AG04450 (cell line): ENCODE results near the gene RAC2. TPM values are rescaled to one million over a fixed set of nuclear protein-coding genes. Genes with fewer than 3 reads are reported as not detected.

Experiments
- CTCF ChIA-PET: fragments of 300-600, 350-600 bp; formaldehyde crosslinking; extraction: SDS; loops from one replicate; lab custom pipeline; 2022; ENCODE audit warnings: antibody characterized with exemption, inconsistent platforms; lab: Charles Lee
- POLR2A ChIA-PET: fragments of 350-600 bp; formaldehyde crosslinking; extraction: SDS; loops from one replicate; lab custom pipeline; 2021; ENCODE audit warnings: antibody characterized with exemption, inconsistent platforms; lab: Yijun Ruan, JAX
- DNase-seq: peaks from one replicate; pipeline ENCODE4 v3.0.0-alpha.2; 2011; ENCODE audit warnings: low read depth, low spot score
- H3K27ac ChIP-seq: one replicate; pipeline ENCODE4 v1.5.1; 2012; ENCODE audit warnings: low read depth, low read length, control low read depth
- H3K27me3 ChIP-seq: one replicate; pipeline ENCODE4 v1.6.0; 2012; ENCODE audit warnings: low read length; ENCODE audit not compliant: control insufficient read depth, insufficient read depth
- H3K4me3 ChIP-seq: 2 replicates; pipeline ENCODE4 v1.5.1; 2011; ENCODE audit warnings: mild to moderate bottlenecking, low read depth, low read length, control low read depth
- H3K9me3 ChIP-seq: 2 replicates; pipeline ENCODE4 v1.5.1; 2012; ENCODE audit warnings: low read length; ENCODE audit not compliant: control insufficient read depth, insufficient read depth
- CTCF ChIP-seq: IDR thresholded peaks from 2 replicates; pipeline ENCODE4 v1.5.1; 2011; ENCODE audit warnings: low read depth, low read length, control low read depth, inconsistent platforms
- polyA plus RNA-seq: library from polyadenylated mRNA; depleted of rRNA; stranded (reverse); fragments of >200 nt; gene quantifications from 2 replicates; pipeline ENCODE4 v1.2.3, GENCODE V29; 2011

RAC2 gene
- polyA plus RNA-seq, 1 experiment, result 25.0 TPM

- POLR2A ChIA-PET, result no interaction called here
- Histone ChIP-seq H3K9me3 (peaks cover 5% of the 10 kb centered on the region), H3K4me3 (no peak overlapping the region), H3K27me3 (peaks cover 6% of the 10 kb centered on the region), H3K27ac (no peak overlapping the region)
- CTCF ChIA-PET, result interaction anchor here (1.1 to 2.1 kb wide), 3 partner anchors 26 to 60 kb away, joined by 3 to 6 read pairs (median 4); no protein-coding TSS in a partner anchor
- DNase-seq, result no peak
- no peak for TF ChIP-seq CTCF
These were observed 19.2 kb downstream of the RAC2 start for GRCh38 chr22:37224757-37225420.

- no peak for DNase-seq
- peaks cover 5% of the 10 kb centered on the region for H3K9me3 ChIP-seq
- ChIA-PET POLR2A (no interaction called here), CTCF (interaction anchor here (2.1 kb wide), 1 partner anchor 25 kb away, joined by 6 read pairs; no protein-coding TSS in a partner anchor)
- no peak overlapping the region for H3K27ac ChIP-seq
- H3K27me3 ChIP-seq, result peaks cover 12% of the 10 kb centered on the region
- TF ChIP-seq CTCF, result no peak
- no peak overlapping the region for H3K4me3 ChIP-seq
These were observed 20.0 kb downstream of the RAC2 start for GRCh38 chr22:37223965-37224551.

GRCh38 chr22:37222440-37222971 is 21.6 kb downstream of the RAC2 start:
- POLR2A ChIA-PET, result interaction anchor here (0.7 kb wide), 1 partner anchor 177 kb away, joined by 8 read pairs; no protein-coding TSS in a partner anchor
- Histone ChIP-seq H3K9me3 (peaks cover 5% of the 10 kb centered on the region), H3K27ac (no peak overlapping the region), H3K4me3 (no peak overlapping the region), H3K27me3 (peaks cover 22% of the 10 kb centered on the region)
- CTCF ChIA-PET, result no interaction called here
- TF ChIP-seq CTCF, result no peak
- DNase-seq, result no peak

GRCh38 chr22:37221424-37222333 is 22.4 kb downstream of the RAC2 start:
- Histone ChIP-seq H3K4me3 (no peak overlapping the region), H3K27me3 (peaks cover 22% of the 10 kb centered on the region), H3K27ac (no peak overlapping the region), H3K9me3 (peaks cover 5% of the 10 kb centered on the region)
- DNase-seq, result no peak
- no peak for TF ChIP-seq CTCF
- ChIA-PET POLR2A (no interaction called here), CTCF (no interaction called here)
